ENCODE data around the gene RAC2. TPM values are rescaled to one million over a fixed set of nuclear protein-coding genes. Genes with fewer than 3 reads are reported as not detected.
"Not testable (repeated sequence)": the region's sequence is repeated elsewhere in the genome, so short reads cannot be mapped to it uniquely, and the experiment has no call there.

RAC2 gene
- total RNA-seq, 1 donor from 2014 or later, result 5.7 TPM

- no peak for DNase-seq
These were observed 40.6 kb downstream of the RAC2 start for GRCh38 chr22:37203354-37204044.

- no peak for DNase-seq
These were observed 41.4 kb downstream of the RAC2 start for GRCh38 chr22:37202716-37203115.

DNA sequence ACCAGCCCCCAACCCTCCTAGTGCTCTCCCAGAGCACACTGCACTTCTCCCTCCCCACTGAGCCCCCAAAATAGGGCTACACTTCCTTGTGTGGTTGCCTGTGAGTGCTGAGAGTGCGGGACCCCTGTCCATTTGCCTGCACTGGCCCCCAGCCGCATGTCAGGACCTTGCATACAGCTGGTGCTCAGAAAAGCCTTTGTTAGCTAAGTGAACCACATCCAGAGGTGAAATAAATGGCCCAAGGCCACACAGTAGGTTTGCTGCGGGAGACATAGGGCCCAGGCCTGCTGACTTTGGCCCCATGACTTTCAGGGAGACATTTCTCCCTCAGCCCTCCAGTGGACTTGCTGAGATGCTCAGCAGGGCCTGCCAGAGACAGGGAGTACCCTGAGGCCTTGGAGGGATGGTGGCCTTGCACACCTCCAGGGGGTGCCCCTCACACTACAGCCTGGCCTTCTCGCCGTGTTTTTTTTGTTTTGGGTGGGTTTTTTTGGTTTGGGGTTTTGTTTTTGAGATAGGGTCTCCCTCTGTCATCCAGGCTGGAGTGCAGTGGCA, 42.0 kb downstream of the RAC2 start:
- no peak for DNase-seq

DNA sequence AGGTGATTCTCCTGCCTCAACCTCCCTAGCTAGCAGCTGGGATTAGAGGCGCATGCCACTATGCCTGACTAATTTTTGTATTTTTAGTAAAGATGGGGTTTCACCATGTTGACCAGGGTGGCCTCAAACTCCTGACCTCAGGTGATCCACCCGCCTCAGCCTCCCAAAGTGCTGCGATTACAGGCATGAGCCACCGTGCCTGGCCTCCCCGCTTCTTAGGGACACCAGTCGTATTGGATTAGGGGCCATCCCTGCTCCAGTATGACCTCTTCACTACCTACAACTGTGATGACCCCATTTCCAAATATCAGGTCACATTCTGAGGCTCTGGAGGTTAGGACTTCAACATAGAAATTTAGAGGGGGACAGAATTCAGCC, 42.6 kb downstream of the RAC2 start:
- not testable (repeated sequence) for DNase-seq

DNA sequence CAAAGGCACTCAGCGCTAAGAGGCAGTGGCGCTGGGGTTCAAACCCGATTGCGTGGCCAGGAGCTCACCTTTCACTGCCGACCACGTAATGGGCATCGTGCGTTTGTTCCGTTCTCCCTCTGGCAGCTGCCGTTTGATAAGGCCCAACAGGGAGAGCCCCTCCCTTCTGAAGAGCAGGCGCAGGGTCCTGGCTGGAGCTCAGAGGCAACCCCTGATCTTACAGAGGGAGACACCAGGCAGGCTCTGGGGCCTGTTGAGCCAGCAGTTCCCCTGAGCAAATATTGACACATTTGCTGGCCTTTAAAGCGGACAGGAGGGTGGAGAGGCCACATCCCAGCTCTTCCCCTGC, 44.3 kb downstream of the RAC2 start:
- DNase-seq, result no peak

DNA sequence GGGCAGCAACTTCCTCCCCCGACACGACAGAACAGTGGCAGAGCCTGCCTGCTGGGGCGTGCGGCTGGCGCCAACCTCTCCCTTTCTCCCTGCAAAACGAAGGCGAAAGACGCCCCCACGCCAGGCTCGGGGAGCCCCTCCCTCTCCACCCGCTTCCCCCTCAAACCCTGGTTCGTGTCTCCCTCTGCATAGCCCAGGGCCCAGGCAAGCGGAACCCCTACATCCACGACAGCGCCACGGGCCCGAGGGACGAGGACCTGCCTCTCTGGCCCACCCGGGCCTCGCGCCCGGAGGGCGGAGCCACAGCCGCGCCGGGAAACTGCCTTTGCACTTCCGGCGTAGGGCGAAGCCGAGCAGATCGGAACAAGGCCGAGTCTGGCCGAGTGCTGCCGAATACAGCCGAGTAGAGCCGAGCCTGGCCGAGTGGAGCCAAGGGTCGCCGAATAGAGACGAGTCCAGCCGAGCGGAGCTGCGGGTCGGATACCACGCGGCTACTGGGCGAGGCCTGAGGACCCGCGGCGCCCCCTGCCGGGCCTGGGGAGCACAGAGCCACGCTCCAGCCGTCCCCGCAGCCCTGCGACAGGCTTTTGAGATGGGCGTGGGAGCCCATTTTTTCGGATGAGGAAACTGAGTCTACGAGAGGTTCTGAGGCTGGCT, 44.8 kb downstream of the RAC2 start:
- peak; percentile 98 for DNase-seq

DNA sequence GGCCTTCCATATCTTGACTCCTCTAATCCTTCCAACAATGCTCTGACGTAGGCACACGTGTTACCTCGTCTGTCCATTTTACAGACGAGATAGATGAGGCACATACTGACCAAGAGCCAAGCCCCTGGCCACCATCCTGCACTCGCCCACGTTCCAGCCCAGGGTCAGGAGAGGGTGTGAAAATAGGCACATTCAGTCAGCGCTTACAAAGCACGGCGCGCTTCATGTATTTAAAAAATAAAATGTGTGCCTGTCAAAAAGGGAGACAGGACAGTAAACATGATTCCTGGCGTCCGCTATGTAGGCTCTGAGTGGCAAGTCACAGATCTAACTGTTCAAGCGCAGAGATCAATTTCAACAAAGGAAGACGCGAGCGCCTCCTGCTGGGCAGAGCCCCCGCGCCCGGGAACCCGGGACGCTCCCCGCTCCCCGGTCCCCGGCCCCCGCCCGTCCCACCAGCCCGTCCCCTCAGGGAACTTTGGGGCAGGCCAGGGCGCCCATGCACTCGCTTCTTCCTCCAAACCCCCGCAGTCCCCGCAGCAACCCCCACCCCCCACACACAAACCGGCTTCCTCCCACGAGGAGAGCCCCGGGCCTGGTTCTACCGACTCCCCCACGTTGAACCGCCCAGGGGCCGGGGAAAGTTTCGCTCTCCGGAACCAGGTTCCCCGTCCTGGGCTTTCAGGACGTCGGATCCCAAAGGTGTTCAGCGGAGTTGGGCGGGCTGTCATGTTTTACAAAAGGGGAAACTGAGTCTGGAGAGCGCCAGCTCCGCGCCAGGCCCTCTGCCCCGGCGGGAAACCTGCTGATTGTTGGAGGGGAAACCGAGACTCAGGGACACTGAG, 45.6 kb downstream of the RAC2 start:
- peak; percentile 84 for DNase-seq

DNA sequence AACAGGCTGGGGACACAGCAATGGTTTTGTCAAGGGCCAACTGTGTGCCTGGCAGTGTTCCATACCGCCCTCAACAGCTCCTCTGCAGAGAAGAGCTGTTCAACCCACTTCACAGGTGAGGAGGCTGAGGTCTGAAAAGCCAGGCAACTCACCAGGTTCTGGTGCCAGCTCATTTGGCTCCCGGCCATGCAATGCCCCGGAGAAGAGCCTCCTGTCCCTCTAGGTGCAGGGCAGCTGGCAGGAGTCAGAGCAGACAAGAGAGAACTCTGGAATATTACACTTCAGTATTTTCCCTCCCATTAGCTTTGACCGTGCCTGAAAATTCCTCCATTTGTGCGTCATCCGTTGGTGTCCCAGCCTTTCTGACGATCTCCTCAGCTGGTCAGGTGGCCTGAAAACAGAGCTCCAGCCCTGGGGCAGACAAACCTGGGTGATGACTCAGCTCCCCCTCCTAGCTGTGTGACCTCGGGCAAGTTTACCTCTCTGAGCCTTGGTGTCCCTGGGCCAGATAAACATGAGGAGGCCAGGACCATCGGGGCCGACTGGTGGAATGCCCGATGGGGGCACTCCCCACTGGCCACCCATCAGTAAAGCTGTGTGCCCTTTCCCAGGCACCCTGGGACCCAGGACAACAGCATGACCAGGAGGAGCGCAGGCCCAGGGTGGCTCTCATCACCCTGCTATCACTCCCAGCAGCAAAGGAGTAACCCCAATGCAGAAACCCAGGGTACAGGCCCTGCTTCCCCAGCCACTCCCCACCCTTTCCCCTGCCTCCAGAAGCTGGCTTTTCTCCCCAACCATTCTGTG, 46.4 kb downstream of the RAC2 start:
- no peak for DNase-seq

GRCh38 chr22:37196539-37197450, 47.3 kb downstream of the RAC2 start:
- DNase-seq, result peak; percentile 51

DNA sequence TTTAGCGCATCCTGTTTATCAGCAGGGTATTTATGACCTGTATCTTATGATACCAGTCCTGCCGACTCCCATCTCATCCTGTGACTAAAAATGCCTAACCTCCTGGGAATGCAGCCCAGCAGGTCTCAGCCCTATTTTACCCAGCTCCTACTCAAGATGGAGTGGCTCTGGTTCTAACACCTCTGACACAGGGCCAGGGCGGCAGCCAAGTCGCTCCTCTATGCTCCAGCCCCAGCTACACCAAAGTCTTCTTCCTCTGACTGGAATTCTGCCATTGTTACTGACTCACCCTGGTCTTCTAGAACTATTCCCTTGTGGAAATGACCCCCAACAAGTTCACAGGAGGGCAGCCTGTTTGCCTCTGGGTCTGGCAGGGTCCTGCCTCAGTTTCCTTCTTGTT, 48.1 kb downstream of the RAC2 start:
- DNase-seq, result no peak

DNA sequence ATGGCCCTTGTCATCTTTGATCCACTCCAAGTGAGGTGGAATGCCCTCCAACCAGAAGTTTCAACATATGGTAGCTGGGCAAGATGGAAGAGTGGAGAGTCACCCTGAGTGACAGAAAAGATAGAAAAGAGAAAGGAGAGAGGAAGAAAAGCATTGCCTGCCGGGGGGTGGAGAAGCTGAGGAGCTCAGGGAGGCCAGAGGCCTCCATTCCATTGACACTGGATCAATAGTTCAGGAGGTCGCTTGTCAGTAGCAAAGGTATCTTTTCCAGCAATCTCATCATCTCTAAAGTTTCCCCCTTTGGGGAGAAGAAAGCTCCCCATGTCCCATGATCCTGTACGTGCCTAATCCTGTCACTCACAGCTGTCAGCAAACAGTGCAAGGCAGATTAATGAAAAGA, 49.3 kb downstream of the RAC2 start:
- no peak for DNase-seq

DNA sequence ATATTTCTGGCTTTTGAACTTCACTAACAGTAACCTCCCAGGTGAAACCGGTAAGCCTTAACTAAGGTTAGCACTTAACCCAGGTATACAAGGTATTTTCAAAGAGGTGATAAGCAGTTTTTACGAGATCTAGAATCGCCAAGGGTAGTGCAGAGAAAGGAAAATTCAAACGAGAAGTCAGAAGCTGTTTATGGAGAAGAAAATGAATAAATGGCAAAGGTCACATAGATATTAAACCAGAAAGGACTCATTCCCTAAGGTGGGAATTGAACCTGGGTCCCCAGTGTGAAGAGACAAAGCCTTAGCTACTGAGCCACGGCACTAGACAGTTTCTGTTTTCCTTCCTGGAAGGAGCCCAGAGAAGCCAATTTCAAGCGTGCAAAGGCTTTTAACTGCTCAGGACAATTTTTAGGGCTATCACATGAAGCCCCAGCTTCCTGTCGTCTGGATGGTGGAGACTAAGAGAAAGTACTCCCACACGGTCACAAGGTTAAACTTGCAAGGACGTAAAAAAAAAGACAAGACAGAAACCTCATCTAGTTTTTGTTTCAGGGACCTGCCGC, 50.4 kb downstream of the RAC2 start:
- DNase-seq, result no peak

DNA sequence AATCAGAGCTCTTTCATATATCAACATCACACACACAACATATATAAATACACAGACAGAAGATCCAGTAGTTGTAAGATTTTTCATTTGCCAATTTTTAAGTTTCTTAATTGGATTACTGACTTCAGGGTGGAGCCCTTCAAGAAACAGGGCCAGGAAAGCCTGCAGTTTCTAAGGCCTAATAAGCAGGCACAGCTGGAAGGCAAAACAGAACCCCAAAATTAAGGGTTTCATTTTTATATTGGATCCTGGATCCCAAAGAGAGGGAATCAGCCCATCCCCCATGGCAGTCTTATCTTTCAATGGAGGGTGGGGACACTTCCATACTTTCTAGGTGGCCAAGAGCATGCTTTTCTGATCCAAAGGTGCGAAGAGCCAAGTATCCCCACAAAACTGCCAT, 51.3 kb downstream of the RAC2 start:
- no peak for DNase-seq

DNA sequence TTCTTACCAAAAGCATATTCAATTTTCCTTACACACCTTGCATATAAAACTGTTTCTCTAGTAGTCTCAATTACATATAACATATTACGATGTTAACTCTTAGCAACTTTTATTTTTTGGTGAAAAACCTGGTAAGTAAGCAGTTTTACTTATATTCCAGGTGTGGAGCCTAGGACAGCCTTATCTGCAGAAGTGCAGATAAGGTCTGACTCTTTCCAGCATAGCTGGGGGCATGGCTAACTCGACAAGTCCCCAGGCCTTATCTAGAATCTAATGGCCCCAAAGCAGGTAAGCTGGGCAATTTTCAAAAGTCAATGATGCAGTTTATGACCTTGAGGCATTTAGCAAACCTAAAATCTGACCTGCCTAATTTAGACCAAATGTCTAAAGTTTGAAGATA, 51.9 kb downstream of the RAC2 start:
- DNase-seq, result no peak

- DNase-seq, result no peak
These were observed 53.7 kb downstream of the RAC2 start for GRCh38 chr22:37190262-37190780.

- DNase-seq, result peak; percentile 68
These were observed 55.1 kb downstream of the RAC2 start for GRCh38 chr22:37188901-37189466.

DNA sequence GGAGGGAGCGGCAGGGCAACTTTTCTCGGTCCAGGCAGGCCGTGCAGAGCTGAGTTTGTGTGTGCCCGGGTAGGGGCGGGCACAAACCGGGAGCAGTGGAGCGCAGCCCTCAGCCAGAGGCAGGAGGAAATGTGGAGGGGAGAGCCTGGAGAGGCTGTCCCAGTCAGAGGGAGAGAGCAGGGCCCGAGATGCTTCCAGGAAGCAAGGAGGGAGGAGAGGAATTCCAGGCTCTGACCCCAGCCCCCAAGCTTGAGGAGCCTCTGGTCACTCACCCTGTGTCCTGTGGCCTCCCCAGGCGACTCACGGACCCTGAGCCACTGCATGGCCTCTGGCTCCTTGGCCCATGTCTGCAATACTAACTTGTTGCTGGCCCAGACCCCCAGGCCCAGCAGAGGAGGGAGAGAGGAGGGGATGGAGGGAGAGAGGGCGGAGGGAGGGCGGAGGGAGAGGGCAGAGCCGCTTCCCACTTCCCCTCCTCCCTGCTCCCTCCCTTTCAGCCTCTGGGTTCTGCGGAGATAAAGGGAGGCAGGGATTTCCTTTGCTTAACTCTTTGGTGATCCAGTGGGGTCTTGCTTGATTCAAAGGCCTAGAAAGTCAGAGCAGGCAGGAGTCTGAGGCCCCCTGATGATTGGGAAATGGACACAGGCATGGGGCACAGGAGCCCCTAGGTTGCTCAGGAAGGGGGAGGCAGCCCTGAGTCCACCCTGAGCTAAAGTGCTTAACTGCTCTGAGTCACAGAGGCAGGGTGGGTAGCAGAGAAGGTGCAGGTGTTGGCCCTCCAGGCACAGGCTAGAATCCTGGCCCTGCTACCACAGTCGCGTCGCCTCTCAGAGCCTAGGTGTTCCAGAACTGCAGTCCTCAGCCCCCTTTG, 55.9 kb downstream of the RAC2 start, which contains the start of gene C1QTNF6:
C1QTNF6 (minus strand) TSS at position 357 of the 871 bp plus-strand sequence; CDS start at position 323, 34 bp downstream.
- DNase-seq, result peak; percentile 76

DNA sequence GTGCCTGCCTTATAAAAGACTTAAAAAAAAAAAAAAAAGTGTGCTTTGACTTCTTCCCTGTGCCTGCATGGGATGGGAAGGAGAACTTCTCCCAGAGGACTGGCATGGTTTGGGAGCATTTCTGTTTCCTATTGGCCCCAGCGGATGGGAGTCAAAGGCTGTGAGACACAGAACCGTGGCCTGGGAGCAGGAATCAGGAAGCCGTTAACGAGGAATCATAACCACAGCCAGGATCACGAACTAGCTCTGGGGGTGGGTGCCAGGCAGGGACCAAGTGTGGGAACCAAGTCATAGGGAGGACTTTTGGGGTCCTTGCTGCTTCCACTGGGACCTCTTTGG, 56.5 kb downstream of the RAC2 start:
- DNase-seq, result peak; percentile 67

DNA sequence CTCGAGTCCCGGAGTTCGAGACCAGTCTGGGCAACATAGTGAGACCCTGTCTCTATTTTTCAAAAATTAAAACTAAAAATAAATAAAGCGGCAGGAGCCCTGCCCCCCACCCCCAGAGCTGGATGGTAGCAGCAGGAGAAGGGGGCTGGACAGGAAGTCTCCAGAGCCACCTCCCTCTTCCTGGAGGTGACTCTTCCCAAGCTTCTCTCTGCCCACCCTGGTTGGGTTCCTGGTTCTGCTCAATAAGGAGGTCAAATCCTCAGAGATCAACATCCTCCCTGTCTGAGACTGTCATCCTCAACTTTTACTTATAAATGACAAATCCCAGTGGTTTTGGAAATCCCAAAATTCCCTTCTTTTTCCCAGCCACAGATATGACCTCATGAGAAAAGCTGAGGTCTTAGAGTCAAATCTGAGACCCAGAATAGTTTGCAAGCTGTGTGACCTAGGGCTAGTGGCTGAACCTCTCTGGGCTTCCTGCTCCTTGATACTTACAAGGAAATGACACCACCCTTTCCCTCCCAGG, 57.0 kb downstream of the RAC2 start:
- no peak for DNase-seq

All from skin of body (tissue), 2 donors.